Measurements from ENCODE around the gene CALD1. TPM values are rescaled to one million over a fixed set of nuclear protein-coding genes. Genes with fewer than 3 reads are reported as not detected.

Gene CALD1
- total and polyA plus RNA-seq, 10 donors = 42.4 to 333 (median 212) TPM

DNA sequence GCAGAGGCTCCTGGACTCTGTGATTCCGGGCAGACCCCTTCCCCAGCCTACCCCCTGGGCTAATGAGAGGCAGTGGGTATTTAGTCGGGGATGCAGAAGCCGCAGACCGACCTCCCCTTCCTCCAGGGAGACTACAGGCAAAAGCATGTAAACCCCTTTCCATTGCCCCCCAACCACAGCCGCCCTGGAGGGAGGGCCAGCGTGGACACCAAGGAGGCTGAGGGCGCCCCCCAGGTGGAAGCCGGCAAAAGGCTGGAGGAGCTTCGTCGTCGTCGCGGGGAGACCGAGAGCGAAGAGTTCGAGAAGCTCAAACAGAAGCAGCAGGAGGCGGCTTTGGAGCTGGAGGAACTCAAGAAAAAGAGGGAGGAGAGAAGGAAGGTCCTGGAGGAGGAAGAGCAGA is 167.9 kb downstream of the CALD1 start:
- intact Hi-C loops (cut with DNase I; ENCODE audit: low total_unique reads) = loop anchor here (10.0 kb wide), 1 partner anchor 313 kb away; no protein-coding TSS in a partner anchor
- TF ChIP-seq, protein P1, sequence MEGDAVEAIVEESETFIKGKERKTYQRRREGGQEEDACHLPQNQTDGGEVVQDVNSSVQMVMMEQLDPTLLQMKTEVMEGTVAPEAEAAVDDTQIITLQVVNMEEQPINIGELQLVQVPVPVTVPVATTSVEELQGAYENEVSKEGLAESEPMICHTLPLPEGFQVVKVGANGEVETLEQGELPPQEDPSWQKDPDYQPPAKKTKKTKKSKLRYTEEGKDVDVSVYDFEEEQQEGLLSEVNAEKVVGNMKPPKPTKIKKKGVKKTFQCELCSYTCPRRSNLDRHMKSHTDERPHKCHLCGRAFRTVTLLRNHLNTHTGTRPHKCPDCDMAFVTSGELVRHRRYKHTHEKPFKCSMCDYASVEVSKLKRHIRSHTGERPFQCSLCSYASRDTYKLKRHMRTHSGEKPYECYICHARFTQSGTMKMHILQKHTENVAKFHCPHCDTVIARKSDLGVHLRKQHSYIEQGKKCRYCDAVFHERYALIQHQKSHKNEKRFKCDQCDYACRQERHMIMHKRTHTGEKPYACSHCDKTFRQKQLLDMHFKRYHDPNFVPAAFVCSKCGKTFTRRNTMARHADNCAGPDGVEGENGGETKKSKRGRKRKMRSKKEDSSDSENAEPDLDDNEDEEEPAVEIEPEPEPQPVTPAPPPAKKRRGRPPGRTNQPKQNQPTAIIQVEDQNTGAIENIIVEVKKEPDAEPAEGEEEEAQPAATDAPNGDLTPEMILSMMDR (IDR thresholded peaks at IDR 0.05 in 8 of 11, conservative IDR thresholded peaks at IDR 0.05 in 3 of 11) = no peak
- TF ChIP-seq POLR2A (IDR thresholded peaks at IDR 0.05) = no peak
- no peak for TF ChIP-seq POLR2AphosphoS5 (IDR thresholded peaks at IDR 0.05)
- 92 to 96% (median 94%) methylated on average over 17 of the region's 17 CpGs for WGBS, 5 donors
- DNase-seq = no peak
- Histone ChIP-seq H3K27ac (no peak overlapping the region), H3K27me3 (replicated peaks in 1 of 7) (no peaks in the 10 kb centered on the region), H3K4me3 (no peak overlapping the region), H3K4me1 (no peaks in the 10 kb centered on the region), H3K9me3 (no peaks in the 10 kb centered on the region), H3K36me3 (peaks cover 0 to 55% (median 4%) of the 10 kb centered on the region in 6 donors)

DNA sequence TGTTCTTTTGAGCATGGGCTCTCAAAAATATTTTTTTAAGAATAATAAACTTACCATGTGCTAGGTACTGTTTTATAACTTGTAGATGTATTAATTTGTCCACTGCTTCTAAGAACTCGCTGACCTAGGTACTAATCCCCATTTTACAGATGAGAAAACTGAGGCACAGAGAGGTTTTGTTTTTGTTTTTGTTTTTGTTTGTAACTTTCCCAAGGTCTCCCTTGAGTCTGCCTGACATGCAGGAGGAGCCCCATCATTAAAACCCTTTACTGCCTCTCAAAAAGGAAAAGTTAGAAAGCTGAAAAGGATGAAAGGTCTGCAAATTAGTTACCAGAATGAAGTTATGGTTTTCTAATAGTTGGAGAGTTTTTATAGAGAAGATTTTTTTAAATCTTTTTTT is 168.4 kb downstream of the CALD1 start:
- no peaks in the 10 kb centered on the region for H3K27me3 ChIP-seq (replicated peaks in 1 of 7)
- H3K4me1 ChIP-seq = no peaks in the 10 kb centered on the region
- no peak overlapping the region for H3K4me3 ChIP-seq
- TF ChIP-seq, protein P1 (IDR thresholded peaks at IDR 0.05 in 8 of 11, conservative IDR thresholded peaks at IDR 0.05 in 3 of 11) = no peak
- TF ChIP-seq POLR2AphosphoS5 (IDR thresholded peaks at IDR 0.05) (no peak), POLR2A (IDR thresholded peaks at IDR 0.05) (no peak)
- DNase-seq = no peak
- intact Hi-C loops (cut with DNase I; ENCODE audit: low total_unique reads) = loop anchor here (10.0 kb wide), 1 partner anchor 313 kb away; no protein-coding TSS in a partner anchor
- 87 to 98% (median 95%) methylated on average over 1 of the region's 1 CpG for WGBS, 5 donors
- no peaks in the 10 kb centered on the region for H3K9me3 ChIP-seq
- peaks cover 0 to 60% (median 4%) of the 10 kb centered on the region in 6 donors for H3K36me3 ChIP-seq
- peak overlapping the region in 1 of 8 donors; percentile 13 for H3K27ac ChIP-seq

DNA sequence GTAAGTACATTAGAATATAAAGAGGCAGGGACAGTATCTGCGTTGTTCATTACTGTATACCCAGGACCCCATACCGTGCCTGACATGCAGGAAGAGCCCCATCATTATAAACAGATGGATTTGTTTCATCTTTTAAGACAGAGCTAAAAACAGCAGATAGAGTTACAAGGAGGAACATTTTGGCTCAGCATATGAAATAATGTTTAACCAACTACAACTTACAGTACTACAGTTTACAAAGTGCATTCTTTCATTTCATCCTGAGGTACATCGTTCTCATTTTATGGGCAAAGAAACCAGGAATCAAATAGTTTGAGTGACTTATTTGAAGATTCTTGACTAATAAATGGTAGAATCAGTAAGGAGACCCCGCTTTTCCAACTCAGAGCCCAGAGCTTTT is 168.8 kb downstream of the CALD1 start:
- Histone ChIP-seq H3K4me3 (no peak overlapping the region), H3K27ac (peak overlapping the region in 1 of 8 donors; percentile 13), H3K36me3 (peaks cover 0 to 64% (median 4%) of the 10 kb centered on the region in 6 donors), H3K4me1 (no peaks in the 10 kb centered on the region), H3K9me3 (no peaks in the 10 kb centered on the region), H3K27me3 (replicated peaks in 1 of 7) (no peaks in the 10 kb centered on the region)
- WGBS, 5 donors = 76 to 90% (median 86%) methylated on average over 4 of the region's 4 CpGs
- intact Hi-C loops (cut with DNase I; ENCODE audit: low total_unique reads) = loop anchor here (10.0 kb wide), 1 partner anchor 313 kb away; no protein-coding TSS in a partner anchor
- no peak for TF ChIP-seq POLR2AphosphoS5 (IDR thresholded peaks at IDR 0.05)
- TF ChIP-seq, protein P1 (IDR thresholded peaks at IDR 0.05 in 8 of 11, conservative IDR thresholded peaks at IDR 0.05 in 3 of 11) = no peak
- TF ChIP-seq POLR2A (IDR thresholded peaks at IDR 0.05) = no peak
- DNase-seq = no peak

DNA sequence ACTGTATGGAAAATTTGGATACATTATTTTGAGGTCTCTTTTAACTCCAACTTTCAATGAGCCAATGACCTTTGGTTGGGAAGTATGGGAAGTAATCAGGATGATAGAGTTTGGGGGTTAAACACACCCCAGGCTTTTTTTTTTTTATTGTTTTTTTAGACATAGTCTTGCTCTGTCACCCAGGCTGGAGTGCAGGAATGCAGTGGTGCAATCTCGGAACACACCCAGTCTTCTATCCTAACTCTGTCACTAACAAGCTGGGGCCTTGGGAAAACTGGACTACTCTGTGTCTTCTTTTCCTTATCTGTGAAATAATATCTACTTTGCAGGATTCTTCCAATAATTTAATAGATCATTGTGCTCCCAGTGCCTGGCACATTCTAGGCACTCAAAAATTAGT is 169.3 kb downstream of the CALD1 start:
- WGBS, 5 donors = 73 to 85% (median 79%) methylated on average over 1 of the region's 1 CpG
- Histone ChIP-seq H3K27ac (no peak overlapping the region), H3K36me3 (peaks cover 0 to 66% (median 4%) of the 10 kb centered on the region in 6 donors), H3K4me1 (no peaks in the 10 kb centered on the region), H3K27me3 (replicated peaks in 1 of 7) (no peaks in the 10 kb centered on the region), H3K4me3 (no peak overlapping the region), H3K9me3 (no peaks in the 10 kb centered on the region)
- DNase-seq = no peak
- intact Hi-C loops (cut with DNase I; ENCODE audit: low total_unique reads) = loop anchor here (10.0 kb wide), 1 partner anchor 314 kb away; no protein-coding TSS in a partner anchor
- TF ChIP-seq POLR2A (IDR thresholded peaks at IDR 0.05) = no peak

All from spleen (tissue), 11 donors.